Inflammatory macrophage treated with lipopolysaccharide for 4 hours (primary cell): ENCODE data around the gene GTPBP2.

Source experiments
- DNase-seq: peaks from one replicate; pipeline ENCODE4 v3.0.0-alpha.2; 2020

The GTPBP2 gene

GRCh38 chr6:43572015-43572414 lies 57.0 kb downstream of the GTPBP2 start:
- DNase-seq, result no peak

DNA sequence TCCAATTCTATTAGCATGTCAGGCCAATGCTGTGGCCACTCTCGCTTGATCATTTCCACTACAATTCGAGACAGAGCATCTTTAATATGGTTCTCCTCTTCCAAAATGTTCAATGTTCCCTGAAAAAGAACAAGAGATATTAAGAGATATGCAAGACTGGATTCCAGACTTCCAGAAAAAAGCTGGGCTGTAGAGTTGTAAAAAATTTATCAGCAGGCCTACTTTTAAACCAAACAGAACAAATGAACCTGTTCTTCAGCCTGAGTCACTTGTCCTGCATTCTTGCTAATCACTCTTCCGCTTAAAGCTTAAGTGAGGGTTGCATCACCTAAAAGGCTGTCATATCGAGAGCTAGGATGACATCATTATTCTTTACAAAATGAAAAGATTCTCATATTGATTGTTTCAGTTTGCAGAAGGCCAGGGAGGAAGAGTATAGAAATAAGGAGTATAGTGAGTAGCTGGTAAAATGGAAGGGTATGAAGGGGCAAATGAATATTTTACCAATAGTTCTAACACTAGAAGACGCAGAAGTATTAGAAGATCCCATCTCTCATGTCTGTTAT lies 58.1 kb downstream of the GTPBP2 start:
- DNase-seq, result peak; percentile 56
